HG02840 (cell line): ENCODE results near the gene RBM20.
A peak's percentile ranks its signal among the peaks of the same experiment; 100 is the strongest.

Source experiments
- ATAC-seq: cut with Tn5 transposase; IDR thresholded peaks from one replicate; pipeline ENCODE4 v1.9.1; 2021; ENCODE audit warnings: mild to moderate bottlenecking, moderate library complexity, moderate number of reproducible peaks; ENCODE audit not compliant: unreplicated experiment, low FRiP score

RBM20 gene

DNA sequence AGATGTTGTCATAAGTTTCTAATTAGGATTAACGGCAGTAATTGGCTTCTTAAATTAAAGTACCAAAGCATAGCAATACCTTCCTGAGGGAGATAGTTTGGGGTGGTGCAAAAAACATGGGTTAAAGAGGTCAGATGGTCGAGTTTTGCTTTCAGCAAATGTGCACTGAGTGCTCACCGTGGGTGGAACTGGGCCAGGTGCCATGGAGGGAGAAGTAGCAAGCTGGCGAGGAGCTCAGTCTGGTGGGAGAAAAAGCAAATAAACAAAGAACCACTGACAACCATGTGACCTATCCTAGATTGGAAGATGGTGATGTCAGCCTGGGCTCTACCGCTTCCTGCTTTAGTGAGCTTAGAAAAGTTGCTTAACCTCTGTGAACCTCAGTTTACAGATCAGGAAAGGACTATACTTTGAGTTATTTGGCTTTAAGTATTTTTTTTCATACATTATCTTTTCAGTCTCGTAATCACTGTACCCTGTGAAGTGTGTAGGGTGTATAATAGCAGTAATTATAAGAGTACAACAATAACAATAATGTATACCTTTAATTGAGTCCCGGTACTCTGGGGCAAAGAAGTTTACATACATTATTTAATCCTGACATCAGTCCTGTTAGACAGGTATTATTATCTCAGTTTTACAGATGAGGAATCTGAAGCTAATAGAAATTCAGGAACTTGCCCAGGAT is 158.6 kb downstream of the RBM20 start:
- ATAC-seq: no peak

DNA sequence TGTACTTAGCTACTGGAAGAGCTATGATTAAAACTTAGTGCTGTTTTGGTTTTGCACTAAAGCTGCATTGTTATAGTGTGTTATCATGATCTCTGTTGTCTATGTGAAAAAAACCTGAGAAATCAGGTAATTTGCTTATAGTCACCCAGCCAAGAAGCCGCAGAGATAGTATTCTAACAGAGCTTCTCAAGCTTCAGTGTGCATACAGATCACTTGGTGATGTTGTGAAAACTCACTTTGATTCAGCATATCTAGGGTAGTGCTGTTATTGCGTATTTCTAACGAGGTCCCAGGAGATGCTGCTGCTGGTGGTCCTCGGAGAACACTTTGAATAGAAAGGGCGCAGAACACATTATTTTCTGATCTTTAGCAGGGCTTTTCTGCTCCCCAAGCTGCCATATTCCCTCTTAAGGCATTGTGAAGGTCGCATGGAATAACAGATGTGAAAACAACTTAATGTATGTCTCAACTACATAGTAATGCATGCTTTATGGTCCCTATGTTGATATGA is 159.2 kb downstream of the RBM20 start:
- no peak for ATAC-seq

DNA sequence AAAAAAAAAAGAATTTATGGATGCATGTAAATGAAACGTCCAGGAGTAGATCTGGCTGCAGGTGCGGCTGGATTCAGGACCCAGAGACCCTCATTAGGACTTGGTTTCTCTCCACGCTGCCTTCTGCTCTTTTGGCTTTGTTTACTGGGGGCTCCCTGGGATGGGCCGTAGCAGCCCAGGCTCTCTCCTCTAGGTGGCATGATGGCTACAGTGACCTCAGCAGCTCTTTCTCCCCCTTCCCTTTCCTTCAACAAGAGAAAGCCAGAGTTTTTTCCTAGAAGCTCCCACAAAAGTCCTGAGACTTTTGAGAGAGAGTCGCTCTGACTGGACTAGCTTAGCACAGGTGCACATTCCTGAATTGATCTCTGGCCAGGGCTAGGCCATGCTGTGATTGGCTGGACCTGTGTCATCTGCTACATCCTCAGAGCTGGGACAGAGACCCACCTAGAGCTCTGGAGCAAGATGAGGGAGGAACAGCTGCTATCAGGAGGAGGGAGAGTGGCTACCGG is 159.7 kb downstream of the RBM20 start:
- peak; percentile 71 for ATAC-seq

DNA sequence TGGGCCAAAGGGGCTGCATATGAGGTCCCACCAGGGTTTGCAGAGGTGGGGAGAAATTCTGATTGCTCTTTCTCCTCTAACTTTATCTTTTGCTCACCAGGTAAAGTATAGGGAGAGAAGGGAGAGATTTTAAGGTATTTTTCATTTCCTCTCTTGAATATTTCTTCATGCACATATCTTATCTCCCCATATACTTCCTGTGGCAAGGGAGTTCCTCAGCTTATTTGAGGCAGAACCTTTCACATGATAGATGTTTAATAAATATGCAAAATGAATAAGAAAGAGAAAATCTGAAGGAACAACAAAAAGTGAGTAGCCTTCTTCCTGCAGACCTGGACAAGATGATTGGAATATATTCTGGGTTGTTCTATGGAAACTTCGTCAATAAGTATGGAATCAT is 160.2 kb downstream of the RBM20 start:
- ATAC-seq: no peak

DNA sequence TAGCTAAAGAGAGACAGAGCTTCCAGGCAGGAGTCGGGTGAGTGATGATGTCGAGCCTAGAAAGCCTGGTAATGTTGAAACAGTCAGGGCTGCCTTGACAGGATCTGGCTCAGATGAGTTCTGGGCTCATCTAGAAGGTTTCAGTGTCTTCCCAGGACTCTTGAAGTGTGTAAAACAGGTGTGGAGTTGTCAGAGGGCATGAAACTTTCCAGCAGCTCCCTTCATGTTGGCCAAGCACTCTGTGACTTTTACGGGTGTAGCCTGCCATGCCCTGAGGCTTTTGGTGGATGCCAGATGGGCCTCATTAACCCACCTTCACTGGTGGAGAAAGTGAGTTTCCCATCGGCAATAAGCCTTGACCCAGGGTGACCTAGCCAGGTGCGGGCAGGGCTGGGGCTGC is 161.2 kb downstream of the RBM20 start:
- ATAC-seq: no peak

DNA sequence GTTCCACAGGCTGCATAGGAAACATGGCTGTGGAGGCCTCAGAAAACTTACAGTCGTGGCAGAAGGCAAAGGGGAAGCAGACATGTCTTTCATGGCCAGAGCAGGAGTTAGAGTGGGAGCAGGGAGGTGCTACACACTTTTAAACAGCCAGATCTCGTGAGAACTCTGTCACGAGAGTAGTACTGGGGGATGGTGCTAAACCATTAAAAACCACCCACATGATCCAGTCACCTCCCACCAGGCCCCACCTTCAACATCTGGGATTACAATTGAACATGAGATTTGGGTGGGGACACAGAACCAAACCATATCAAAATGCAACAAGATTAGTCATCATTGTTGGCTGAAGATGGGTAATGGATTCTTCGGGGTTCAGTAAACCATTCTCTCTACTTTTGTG is 162.2 kb downstream of the RBM20 start:
- no peak for ATAC-seq

DNA sequence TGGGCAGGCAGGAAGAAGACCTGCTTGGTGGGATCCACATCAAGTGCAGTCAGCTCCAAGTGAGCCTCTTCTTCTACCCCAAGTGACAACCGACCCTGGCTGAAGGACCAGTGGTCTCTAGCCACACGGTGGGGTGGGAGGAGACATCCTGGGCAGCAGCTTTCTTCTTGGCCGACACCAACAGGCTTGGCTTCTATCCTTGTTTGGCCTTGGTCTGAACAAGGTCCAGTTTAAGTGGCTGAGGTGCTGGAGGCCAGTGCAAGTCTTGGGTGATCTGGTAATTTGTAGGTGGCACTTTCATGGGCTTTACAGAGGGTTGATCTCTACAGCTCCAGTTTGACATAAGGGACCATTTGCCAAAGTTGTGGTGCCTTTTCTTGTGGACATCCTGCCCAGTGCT is 164.0 kb downstream of the RBM20 start:
- no peak for ATAC-seq

DNA sequence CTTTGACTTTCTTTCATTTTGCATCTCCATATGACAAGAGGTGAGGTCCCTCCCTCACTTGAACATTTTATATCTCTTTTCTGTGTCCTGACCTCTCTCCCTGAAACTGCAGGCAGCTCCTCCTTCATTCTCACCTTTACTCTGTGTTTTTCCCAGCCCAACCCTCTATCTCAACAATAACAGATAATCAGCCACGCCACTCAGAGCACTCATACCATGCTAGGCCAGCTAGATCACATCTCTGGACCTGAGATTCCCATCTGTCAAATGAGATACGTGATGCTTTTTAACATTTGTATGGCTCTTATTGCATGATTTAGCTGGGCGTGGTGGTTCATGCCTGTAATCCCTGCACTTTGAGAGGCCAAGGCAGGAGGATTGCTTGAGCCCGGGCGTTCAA is 164.5 kb downstream of the RBM20 start:
- no peak for ATAC-seq

DNA sequence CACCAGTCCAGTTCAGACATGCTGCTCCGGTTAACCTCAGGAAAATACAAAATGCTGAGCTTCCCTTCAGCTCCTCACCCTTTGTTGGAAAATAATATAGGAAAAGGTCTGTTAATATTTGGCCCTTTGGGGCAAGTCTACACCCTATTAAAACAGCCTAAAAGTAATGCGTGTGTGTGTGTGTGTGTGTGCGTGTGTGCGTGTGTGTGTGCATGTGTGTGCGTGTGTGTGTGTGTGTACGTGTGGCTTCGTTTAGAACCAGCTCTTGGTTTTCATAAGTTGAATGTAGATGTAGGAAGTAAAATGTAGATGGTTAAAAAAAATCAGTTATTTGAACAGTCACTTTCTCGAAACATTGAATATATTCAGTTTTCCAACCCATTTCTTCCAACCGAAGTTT is 166.5 kb downstream of the RBM20 start:
- no peak for ATAC-seq

DNA sequence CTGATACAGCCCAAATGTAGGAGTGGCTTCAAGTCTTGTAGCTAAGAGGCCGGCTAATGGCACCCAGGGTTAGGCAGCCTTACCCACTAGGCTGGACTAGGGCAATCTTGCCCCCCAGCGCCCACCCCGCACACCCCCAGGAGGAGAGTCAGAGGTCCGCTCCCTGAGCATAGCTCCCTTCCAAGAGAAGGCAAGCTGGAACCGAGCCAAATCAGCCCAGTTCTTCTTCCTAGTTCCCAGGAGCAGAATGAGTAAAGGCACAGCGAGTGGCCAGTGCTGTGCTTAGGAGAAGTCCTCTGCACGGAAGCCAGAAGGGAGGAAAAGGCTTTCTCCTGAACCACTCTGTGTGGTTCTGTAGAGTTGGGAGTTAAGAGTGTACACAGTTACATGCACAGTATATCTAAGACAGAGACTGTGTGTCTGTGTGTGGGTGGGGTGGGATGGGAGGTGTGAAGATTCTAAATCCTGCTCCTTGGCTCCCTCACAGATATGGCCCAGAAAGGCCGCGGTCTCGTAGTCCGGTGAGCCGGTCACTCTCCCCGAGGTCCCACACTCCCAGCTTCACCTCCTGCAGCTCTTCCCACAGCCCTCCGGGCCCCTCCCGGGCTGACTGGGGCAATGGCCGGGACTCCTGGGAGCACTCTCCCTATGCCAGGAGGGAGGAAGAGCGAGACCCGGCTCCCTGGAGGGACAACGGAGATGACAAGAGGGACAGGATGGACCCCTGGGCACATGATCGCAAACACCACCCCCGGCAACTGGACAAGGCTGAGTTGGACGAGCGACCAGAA is 167.8 kb downstream of the RBM20 start:
- no peak for ATAC-seq

DNA sequence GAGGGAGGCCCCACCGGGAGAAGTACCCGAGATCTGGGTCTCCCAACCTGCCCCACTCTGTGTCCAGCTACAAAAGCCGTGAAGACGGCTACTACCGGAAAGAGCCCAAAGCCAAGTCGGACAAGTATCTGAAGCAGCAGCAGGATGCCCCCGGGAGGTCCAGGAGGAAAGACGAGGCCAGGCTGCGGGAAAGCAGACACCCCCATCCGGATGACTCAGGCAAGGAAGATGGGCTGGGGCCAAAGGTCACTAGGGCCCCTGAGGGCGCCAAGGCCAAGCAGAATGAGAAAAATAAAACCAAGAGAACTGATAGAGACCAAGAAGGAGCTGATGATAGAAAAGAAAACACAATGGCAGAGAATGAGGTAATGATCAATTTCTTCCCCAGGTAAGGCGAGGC is 168.4 kb downstream of the RBM20 start:
- no peak for ATAC-seq

DNA sequence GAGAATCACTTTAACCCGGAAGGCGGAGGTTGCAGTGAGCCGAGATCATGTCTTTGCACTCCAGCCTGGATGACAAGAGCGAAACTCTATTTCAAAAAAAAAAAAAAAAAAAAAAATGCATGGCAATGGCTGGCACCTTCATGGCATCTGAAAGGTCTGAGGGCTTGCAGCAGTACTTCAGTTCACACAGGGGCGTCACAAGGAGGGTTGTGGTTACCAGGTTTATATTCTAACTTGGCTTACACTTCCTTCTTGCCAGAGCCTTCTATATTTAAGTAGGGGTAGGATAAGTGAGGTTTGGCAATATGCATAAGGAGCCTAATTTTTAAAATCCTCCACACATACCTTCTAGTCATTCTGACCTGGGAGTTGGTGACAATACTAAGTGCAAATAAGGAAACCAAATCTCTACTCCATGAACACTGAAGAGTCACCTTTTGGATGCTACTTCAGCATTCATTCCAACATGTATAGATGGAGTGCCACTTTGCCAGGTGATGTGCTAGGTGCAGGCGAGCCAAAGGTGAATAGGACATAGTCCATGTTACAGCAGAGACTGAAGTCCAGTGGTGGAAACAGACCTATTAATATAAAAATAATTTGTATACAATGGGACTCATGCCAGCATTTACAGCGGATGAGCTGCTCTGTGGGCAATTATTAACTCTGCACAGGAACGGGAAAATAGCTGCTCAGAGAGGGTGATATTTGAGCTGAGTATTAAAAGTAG is 169.8 kb downstream of the RBM20 start:
- no peak for ATAC-seq

DNA sequence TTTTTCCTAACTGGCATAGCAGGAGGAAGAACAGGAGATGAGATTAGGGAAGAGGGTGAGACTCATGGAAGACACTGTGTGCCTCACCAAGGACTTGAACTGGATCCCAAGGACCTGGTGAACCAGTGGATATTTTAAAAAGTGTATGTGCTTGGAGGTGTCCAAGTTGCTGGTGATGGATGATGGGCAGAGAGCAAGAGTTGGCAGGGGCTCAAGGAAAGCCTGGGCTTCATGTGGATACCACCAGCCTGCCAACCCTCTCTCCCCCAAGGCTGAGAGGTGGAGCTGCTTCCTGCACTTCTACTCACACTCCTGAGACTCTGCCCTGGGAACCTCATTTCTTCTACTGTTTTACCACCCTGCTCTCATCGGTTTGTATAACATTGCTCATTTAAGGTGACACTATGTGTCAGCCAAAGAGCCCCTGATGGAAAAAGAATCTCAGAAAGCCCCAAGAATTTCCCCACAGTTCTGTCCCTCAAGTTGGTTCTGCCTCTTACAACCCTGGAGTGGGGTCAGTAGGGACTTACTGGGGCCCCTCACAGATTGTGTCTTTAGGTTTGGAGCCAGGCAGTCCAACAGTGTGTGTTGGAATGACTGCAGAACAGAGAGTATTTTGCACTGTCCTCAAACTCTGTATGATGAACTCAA is 171.3 kb downstream of the RBM20 start:
- peak; percentile 75 for ATAC-seq

DNA sequence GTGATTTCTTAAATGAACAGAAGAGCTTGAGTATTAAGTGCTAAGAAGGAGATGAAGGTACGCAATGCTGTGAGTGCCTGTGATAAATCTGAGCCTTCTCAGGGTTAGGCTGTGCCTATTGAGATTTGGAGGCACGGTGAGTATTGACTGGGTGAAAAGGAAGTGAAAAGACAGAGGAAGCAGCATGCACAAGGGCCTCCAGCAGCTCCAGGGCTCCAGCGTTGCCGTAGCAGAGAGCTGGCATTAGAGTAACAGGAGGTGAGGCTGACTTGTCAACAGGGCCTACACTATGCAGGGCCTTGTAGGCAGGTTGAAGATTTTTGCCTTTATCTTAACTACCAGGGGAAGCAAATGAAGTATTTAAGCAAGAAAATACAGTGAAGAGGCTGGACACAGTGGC is 173.5 kb downstream of the RBM20 start:
- ATAC-seq: no peak

DNA sequence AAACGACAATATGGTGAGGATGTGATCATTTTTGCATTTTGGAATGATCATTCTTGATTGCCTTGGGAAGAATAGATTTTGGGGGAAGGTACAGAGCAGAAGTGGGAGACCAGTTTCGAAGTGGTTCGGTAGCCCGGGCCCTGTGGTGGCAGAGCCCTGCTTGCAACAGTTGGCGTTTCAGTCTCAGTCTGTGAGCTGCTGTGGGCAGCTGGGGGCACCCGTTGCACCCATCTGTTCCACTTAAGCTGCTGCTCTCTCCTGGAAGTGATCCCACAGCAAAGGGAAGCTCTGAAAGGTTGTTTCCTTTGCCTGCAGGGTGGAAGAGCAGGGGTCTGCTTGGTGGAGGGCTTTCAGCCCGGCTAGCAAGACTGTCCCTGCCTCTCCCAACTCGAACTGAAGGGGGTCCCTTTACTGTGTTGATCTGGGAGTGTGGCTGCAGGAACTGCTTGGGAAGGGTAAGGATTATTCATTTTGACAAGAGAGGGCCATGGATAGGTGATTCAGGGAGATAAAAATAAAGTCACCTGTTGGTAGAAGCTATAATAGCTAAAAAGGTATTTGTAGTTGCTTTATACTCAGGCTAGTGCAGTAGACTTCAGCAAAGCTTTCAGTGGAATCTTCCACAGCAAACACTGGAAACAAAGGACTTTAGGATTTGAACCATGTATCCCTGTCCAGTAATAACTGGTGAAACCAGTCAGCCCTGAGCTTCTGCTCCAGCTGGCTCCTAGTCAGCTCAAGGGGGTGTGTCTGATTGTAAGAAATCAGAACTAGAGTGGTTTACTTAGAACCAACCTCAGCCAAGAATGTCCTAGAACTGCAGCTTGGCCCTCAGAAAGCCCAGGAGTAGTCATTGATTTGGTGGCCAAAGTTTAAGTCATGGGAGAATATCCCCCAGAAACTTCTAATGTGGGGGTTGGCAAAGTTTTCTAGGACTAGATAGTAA is 174.4 kb downstream of the RBM20 start:
- ATAC-seq: no peak

DNA sequence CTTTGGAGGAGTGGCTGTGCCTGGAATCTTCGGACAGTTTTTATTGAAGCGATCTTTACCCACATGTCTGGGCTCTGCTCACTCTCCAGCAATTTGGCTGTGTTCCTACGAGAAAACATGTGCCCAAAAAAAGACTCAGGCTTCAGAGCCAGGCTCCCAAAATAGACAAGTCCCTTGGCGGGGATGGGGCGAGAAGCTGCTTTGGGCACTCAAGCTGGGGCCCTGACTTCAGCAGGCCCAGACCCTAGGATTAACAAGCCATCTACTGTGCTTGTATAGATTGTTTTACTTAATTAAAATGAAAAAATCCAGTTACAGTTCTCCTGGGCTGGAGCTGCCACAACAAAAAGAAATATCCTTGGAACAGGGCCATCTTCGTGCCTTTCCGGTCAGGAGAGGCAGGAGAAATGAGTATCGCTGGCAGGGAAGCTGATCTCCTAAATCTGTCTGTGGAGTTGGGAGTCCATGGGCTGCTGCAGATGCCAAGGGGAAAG is 176.2 kb downstream of the RBM20 start:
- no peak for ATAC-seq

DNA sequence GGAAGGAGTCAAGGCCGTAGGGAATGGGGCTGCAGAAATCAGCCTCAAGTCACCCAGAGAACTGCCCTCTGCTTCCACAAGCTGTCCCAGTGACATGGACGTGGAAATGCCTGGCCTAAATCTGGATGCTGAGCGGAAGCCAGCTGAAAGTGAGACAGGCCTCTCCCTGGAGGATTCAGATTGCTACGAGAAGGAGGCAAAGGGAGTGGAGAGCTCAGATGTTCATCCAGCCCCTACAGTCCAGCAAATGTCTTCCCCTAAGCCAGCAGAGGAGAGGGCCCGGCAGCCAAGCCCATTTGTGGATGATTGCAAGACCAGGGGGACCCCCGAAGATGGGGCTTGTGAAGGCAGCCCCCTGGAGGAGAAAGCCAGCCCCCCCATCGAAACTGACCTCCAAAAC is 177.4 kb downstream of the RBM20 start:
- no peak for ATAC-seq

DNA sequence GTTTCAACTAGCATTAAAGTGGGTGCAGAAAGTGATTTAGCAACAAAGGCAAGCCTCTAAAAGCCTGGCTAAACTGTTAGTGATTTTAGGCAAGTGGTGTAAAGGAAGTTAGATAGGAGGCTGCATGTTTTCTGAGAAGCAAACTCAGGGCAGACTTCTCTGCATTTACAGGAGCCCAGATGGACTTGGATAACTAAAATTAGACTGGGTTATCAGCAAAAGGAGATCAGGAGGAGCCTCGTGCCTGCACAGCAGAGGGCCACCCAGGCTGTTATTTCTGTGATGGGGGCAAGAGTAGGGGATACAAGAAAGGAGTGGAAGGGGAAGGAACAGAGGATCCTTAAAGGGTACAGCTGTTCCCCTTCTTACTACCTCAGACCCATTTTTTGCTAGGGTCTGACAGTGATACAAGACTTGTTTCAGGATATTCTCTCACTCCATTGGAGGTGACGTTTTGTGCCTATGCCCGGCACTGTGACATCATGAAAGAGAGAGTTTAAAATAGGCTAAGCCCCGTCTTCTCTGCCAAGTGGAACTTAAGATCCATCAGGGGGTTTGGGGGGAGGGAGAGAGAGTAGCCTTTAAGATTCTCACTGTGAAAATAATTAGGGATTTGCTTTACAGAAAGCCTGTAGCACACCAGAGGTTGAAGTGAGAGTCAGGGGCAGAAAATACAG is 178.0 kb downstream of the RBM20 start:
- no peak for ATAC-seq
